H1 (cell line): ENCODE data around the gene ATP5F1E. TPM values are rescaled to one million over a fixed set of nuclear protein-coding genes. Genes with fewer than 3 reads are reported as not detected.

Source experiments
- E2F6 ChIP-seq: IDR thresholded peaks from 2 replicates; pipeline ENCODE4 v1.6.1; 2012; ENCODE audit warnings: inconsistent platforms
- EGR1 ChIP-seq: IDR thresholded peaks from 2 replicates; pipeline ENCODE4 v1.6.1; 2011; ENCODE audit warnings: low read depth, low read length, borderline replicate concordance
- FOSL1 ChIP-seq: IDR thresholded peaks from 2 replicates; pipeline ENCODE4 v1.6.1; 2011; ENCODE audit warnings: mild to moderate bottlenecking, low read depth, low read length, moderate library complexity; ENCODE audit not compliant: insufficient read depth
- HDAC2 ChIP-seq, 2 experiments: fragments of 300-600 bp in 1 of 2; sonication (generic) in 1 of 2; IDR thresholded peaks; 2 replicates each; pipeline ENCODE4 v1.6.1; 2011 to 2012; ENCODE audit warnings: low read depth in 2 of 2, low read length in 2 of 2, mild to moderate bottlenecking in 2 of 2, moderate library complexity in 2 of 2, borderline replicate concordance in 1 of 2, inconsistent platforms in 1 of 2
- RXRA ChIP-seq: IDR thresholded peaks from 2 replicates; pipeline ENCODE4 v1.6.1; 2011; ENCODE audit warnings: low read depth, mild to moderate bottlenecking, low read length, moderate library complexity; ENCODE audit not compliant: insufficient read depth
- YY1 ChIP-seq: IDR thresholded peaks from 2 replicates; pipeline ENCODE4 v1.6.1; 2011; ENCODE audit warnings: low read depth, mild to moderate bottlenecking, low read length
- polyA plus RNA-seq, 7 experiments: library from polyadenylated mRNA; depleted of rRNA in 3 of 7; stranded (reverse) in 5 of 7; unstranded in 2 of 7; fragments of >200 nt in 5 of 7; fragments of 200-250 nt in 2 of 7; gene quantifications; 1 replicate in 5 of 7; 2 replicates in 1 of 7; 4 replicates in 1 of 7; pipeline versions ENCODE4 v1.2.1 to v1.2.3, GENCODE V29; 2011 to 2013; ENCODE audit warnings: missing spikeins in 2 of 7, mixed read lengths in 2 of 7
- total RNA-seq: library from RNA; stranded (reverse); fragmentation: NEBNext Ultra II Directional; extraction: Animal tissue kit (Norgen Biotek cat#: 25700); gene quantifications from 2 replicates; pipeline ENCODE4 v1.2.1, GENCODE V29; 2021

ATP5F1E gene
- total and polyA plus RNA-seq, 2 of the 8 experiments (the other 6 are each of a cell fraction or from before 2014, with no cell fraction given): 15.7 to 47.8 TPM

GRCh38 chr20:59017493-59018231, 14.5 kb downstream of the ATP5F1E start (continued):
- TF ChIP-seq RXRA (no peak), HDAC2 (IDR thresholded peaks at IDR 0.05; ENCODE audit: borderline replicate concordance in 1 of 2, low read depth in 2 of 2, low read length in 2 of 2) (no peak), E2F6 (no peak), EGR1 (no peak), YY1 (no peak), FOSL1 (no peak)
